HG03432 (cell line): Measurements from ENCODE around the gene SLC47A1.
"Not testable (repeated sequence)": the region's sequence is repeated elsewhere in the genome, so short reads cannot be mapped to it uniquely, and the experiment has no call there.

ENCODE experiments used
- ATAC-seq: cut with Tn5 transposase; IDR thresholded peaks from one replicate; pipeline ENCODE4 v1.9.1; 2021; ENCODE audit warnings: mild to moderate bottlenecking, moderate library complexity; ENCODE audit not compliant: unreplicated experiment

SLC47A1 gene

DNA sequence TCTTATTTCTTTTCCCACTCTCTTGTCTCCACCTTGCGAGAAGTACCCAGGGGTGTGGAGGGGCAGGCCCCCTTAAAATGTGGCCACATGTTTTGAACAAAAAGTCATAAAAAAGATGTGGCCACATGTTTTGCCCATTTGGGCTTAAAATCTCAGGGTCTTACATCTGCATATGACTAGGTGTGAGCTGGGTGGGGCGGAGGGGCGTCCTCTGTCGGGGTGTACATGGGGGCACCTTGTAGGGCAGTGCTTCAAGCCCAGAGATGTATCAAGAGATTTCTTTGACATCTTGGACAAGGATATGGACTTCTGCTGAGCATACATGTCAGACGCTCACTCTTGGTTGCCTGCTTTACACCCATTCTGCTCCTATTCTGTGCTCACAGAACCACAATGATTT is 13.0 kb upstream of the SLC47A1 start:
- no peak for ATAC-seq

DNA sequence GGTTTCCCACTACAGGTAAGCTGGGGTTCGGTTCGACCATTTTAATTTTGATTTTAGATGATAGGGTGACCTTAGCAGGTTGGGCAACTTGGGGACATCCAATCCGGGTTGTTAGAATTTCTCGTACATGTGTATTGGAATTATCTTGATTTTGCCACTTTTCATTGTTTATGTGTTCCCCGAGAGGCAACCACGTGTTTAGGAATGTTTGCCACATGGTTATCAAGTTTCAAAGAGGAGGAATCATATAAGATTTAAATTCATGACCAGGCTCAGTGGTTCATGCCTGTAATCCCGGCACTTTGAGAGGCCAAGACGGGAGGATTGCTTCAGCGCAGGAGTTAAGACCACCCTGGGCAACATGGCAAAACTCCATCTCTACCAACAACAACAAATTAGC is 10.0 kb upstream of the SLC47A1 start:
- no peak for ATAC-seq

DNA sequence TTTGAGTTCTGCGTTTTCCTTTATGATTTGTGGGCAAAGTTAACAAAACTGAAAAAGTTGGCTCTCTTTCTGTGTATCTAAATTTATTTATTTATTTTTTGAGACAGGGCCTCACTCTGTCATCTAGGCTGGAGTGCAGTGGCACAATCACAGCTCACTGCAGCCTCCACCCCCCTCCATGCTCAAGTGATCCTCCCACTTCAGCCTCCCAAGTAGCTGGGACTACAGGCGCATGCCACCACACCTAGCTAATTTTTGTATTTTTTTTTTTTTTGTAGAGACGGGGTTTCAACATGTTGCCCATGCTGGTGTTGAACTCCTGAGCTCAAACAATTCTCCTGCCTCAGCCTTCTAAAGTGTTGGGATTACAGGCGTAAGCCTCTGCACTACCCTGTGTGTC is 6.7 kb upstream of the SLC47A1 start:
- ATAC-seq, result not testable (repeated sequence)

DNA sequence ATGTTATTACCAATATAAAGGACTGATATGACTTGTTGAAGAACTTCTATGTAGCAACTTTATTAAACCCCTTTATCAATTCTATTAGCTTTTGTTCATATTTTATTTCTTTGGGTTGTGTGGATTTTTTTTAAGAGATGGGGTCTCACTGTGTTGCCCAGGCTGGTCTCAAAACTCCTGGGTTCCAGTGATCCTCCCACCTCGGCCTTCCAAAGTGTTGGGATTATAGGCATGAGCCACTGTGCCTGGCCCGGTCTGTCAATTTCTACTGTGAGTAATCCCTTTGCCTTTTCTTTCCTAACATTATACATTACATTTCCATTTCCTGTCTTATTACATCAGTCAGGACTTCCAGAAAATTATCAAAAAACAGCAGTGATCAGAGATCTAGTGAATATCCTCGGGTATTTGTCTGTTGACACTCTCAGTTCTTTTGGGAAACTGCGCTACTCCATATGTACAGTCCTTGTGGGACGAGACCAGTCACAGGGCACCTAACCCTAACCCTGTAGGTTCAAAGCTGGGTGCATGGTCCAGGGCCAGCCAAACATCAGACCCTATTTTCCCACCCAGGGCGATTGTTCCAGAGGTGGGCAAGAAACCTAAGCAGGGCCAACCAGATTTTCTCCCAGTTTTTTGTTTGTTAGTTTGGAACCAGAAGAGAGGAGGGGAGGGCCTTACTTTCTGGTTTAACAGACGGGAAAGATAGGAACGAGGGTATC is 1.7 kb upstream of the SLC47A1 start:
- ATAC-seq, result no peak

DNA sequence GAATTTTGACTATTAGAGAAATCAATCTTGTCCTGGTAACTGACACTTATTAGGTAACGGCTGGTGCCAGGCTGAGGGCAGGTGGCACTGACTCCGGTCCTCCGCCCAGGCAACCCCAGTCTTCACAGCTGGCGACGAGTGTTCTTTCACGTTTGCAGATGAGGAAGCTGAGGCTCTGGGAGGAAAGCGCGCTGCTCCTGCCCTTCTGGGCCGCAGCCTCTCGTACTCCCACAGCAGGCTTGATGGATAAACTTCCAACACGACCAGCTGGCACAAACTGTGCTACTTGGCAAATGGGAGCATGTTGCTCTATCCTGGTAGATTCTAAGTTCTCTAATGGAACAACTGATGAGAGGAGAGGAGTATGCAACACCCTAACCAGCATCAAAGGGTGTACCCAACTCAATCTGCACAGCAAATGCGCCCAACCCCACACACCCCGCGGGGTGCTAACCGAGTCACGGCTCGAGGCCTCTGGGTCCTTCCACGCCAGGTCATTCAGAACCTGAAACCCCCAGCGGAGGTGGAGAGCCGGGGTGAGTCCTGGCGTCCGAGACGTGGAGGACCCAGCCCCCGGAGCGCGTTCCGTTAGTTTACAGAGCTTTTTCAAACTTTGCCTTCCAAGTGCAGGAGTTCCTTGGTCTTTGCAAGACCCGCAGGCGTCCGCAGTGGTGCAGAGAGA is 477 bp upstream of the SLC47A1 start:
- ATAC-seq, result no peak

DNA sequence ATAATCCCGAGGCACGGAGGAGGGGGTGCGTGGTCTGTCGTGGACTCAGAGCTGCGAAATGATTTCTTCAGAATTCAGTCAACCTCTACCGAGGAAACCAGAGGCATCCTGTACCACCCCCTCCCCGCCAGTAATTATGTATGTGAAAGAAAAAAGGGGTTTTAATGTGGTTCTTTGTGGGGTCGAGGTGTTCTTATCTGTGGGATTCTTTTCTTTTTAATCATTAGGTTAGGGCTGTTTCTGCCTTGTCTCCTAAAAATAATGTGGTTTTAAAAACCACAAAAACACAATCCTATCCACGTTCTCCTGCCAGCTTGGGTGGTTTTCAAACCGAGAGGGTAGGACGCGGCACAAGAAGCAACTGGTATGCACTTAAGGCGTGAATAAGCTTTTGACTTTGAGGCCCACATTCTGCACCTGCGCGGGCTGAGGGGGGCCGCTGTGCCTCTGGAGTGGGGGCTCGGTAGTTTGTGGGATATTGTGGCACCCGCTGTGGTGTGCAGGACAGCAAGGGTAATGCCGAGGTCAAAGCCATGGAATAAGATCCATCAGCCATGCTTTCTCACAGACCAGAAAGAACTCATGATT is 1.0 kb downstream of the SLC47A1 start:
- ATAC-seq, result no peak

DNA sequence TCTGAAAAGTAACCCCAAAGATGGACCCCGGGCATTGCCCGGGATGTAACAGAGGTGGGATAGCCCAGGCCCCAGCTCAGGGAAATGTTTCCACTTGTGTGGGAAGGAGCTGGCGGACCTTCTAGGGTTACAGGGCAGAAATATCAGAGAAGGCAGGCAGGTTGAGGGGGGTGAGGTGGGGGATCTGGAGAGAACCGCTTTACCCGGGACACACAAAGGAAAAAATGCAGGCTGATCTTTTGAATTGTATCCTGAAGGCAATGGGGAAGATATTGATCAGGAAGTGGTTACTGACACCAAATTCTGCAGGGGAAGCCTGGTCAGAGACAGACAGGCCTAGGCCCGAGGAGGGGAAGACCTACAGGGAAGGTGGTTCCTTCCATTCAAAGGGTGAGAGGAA is 3.5 kb downstream of the SLC47A1 start:
- ATAC-seq, result no peak

DNA sequence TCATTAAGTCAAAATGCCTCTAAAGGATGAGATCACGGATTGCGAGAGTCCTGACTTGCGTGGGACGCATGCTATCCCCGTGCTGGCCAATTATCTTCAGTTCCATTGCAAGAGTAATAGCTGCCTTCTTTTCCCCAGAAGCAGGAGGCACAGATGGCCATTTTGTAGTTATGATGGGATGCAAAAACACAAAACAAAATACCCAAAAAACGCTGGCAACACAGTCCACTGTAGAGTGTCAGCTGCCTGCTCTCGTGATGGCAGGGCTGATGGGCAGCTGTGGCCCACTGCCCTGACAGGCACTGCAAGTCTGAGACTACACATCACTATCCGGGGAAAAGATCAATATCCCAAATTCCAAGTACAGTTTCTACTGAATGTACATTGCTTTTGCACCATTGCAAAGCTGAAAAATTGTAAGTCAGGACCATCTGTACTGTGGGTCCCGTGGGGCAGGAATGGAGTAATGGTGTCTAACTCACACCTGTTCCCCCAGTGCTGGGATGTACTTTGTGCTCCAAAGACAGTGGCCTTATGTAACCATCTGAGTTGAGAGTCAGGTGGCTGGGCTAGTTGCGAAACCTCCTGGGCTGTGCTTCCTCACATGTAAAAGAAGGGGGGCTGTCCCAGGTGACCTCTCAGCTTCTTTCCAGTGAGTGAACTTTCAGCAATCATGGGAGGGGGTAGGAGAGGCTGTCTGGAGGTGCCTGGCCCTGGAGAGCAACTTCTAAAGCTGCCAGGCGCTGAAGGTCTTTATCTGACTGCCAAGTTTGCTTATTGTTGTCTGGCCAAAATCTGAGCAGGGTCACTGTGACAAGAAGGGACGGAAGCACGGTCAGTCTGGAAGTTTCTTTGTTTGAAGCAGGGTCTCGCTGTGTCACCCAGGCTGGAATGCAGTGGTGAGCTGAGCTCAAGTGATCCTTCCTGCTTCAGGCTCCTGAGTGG is 4.7 kb downstream of the SLC47A1 start:
- ATAC-seq, result no peak

DNA sequence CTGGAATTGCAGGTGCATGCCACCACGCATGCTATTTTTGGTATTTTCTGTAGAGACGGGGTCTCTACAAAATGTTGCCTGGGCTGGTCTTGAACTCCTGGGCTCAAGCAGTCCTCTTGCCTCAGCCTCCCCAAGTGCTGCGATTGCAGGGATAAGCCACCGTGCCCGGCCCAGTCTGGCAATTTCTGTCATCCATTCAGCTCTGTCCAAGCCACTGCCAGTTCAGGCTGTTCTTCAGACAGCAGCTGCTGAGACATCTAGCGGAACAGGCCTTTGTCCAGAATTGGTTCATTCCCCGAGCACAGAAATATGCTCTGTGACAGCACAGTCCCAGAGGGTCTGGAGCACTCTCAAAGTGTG is 5.4 kb downstream of the SLC47A1 start:
- ATAC-seq, result no peak

DNA sequence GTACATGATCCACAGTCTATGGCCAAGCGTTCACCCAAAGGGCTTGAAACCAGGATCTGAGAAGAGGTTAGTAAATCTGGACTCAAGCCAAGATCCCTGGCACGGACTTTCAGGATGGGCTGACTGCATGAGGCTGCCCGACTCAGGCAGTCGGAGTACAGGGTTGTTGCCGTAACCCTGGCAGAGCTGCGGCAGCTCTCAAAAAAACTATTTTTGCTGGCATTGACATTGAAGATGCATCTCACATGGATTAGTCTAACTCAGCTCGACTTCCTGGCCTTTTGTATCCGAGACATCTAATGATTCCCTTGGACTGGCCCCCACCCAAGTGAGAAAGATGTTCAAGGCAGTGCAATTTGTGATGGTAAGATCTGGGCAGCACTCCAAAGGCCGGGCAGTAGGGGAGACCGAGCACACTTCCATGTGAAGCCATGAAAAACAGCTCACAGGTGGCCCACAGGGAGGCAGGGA is 6.2 kb downstream of the SLC47A1 start:
- no peak for ATAC-seq

DNA sequence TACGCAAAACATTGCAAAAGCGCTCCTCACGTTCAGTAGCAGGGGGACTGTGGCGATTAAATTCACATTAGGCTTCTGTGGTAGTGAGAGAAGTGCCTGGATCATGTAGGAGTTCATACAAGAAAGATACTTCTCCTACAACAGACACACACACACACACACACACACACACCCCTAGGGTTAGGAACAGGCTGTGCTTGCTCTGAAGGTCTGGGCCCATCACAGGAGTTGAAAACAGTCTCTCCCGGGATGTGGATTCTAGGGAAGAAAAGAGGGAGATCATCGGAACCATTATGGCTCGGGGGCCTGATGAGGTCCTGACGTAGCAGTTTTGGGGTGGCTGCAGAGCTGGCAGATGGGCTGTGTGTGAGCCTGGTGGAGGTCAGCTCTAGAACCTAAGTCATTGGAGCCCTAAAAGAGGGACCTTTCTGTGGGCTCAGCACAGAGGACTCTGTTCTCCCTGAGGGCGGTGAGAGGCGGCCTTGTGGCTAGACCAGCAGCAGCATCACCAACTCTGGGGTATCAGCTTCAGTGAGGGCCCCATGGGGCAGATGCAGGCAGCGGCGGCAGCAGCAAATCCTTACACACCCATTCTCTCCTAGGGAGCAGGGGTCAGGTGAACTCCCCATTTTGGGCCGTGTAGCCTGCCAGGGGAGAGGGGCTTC is 7.2 kb downstream of the SLC47A1 start:
- no peak for ATAC-seq

DNA sequence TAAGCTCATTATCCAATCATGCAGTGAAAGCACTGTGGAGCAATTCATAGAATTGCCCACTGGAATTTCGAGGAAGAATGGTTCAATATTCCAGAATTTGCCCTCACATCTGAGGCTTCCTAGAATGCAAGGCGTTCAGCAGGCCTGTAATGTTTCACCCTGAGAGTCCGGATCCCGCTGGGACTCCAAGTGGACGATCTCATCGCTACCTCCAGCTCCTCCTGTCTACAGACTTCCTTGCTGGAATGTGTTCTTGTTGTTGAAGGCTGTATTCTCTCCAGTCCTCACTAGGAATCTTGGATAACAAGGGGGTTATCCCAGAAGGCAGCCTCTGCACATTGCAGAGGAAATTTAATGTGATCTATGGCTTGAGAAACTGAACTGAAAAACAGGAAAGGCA is 7.8 kb downstream of the SLC47A1 start:
- ATAC-seq, result no peak

DNA sequence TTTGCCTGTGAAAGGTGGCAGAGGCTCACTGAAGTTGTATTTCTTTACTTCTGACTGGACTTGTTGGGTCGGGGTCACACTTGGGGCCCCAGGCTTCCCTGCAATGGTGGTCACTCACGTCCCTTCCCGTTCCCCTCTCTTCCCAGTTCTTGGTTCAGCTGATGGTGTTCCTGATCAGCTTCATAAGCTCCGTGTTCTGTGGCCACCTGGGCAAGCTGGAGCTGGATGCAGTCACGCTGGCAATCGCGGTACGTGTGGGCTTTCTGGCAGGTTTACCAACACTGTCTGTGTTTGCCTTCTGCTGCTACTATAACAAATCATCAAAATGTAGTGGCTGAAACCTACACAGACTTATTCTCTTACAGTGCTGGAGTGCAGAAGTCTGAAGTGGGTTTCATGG is 8.6 kb downstream of the SLC47A1 start:
- no peak for ATAC-seq

DNA sequence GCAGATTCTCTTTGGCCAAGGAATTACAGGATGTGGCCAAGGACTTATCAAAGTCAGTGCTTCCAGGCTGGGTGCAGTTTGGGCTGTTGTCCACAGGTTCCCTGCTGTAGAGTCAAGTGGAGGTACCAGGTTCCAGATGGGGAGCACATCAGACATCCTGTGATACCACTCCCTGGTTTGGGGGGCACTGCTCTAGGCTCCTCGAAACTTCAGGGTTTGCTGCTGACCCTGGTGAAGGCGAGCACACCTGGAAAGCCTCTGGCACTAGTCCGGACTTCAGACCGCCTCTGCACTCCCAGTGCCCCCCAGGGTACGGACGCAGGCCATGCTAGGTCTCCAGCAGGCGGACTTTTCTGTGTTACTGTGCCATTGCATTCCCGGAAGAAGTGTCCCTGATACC is 10.7 kb downstream of the SLC47A1 start:
- ATAC-seq, result no peak

DNA sequence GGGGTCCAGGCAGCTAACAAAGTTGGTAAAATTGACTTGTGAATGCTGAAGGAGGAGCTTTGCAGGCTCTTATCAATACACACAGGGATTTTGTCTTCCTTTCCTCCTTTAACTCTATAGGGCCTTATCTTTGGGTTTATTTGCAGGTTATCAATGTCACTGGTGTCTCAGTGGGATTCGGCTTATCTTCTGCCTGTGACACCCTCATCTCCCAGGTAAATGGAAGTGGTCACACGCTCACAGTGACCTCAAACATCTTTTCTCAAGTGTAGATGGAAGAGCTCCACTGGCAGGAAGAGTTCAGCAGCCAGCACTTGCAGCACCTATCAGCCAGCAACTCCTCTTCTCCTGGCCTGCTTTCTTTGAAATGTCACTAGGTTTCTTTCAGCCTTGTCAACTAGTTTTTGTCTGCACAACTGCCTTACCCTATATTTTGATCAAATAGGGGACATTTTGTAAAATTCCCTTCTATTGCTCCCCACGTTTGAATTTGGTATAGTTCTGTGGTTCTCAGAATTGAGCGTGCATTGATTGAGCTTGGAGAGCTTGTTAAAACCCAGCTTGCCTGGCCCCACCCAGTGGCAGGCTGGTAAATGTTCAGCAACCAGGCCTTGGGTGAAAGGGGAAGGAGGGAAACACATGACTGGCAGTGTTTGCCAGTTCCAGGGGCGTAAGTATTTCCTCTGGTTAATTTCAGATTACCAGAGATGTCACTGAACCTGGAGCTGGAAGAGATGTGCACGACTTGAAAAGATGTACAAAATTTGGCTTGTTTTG is 12.8 kb downstream of the SLC47A1 start:
- no peak for ATAC-seq

DNA sequence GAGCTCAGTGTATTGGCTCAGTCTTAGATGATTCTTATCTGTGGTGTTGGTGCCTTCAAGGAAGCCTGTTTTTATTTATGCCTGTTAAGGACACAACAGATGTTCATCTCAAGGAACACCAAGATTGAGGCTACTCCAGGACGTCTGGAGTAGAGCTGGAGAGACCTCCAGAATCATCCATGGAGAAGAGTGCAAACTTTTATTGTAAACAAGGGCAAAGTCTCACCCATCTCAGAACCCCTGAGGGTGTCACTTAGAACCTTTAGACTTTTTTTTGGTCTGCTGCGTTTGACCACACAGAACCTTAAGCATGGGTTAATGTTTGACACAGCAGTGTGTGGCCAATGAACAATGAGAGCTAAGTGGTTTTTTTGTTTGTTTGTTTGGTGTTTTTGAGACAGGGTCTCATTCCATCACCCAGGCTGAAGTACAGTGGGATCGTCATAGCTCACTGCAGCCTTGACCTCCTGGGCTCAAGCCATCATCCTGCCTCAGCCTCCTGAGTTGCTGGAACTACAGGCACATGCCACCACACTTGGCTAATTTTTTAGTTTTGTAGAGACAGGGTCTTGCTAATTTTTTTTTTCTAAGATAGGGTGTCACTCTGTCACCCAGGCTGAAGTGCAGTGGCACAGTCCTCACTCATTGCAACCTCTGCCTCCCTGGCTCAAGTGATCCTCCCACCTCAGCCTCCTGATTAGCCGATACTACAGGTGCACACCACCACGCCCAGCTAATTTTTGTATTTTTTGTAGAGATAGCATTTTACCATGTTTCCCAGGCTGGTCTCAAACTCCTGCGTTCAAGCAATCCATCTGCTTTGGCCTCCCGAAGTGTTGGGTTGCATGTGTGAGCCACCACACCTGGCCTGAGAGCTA is 16.3 kb downstream of the SLC47A1 start:
- ATAC-seq, result no peak

DNA sequence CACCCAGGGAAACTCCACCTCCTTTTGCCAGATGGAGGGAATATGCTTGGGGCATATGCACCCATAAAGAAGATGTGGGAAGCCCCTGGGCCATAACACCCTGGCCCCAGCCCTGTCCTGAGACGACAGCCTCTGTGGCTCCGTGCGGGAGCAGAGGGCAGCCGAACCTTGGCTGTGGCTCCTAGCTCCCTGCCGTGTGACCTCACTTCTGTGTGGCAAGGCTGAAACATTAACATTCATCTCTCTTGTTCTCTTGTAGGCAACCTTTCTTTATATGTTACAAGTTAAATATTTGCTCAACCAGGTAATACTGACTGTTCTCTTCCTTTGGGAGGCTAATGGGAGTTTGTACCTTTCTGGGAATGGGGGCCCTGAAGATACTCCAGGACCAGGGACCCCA is 17.5 kb downstream of the SLC47A1 start:
- ATAC-seq, result no peak

DNA sequence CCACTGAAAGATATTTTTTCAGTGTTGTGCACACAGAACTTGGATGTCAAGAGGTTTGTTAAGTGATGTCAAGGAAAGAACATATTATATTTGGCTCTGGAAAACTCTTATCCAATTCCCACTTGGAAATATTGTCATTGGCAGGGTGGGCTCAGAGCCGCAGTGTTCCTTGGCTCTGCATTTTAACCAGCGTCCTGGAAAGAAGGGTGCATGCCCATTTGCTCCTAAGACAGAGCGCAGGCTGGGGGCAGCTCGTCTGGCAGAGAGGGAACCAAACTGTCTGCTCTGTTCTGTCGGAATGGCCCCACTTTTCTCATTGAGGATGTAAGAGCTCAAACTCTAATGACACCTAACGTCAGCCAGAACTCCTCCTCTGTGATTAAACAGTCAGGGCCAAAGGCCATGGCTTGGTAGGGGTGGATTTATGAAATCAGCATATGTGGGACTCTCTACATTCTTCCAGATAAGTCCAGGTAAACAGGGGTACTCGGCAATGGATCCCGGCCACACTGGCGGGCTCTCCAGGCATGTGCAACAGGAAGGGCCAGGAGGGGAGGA is 18.0 kb downstream of the SLC47A1 start:
- ATAC-seq, result no peak

DNA sequence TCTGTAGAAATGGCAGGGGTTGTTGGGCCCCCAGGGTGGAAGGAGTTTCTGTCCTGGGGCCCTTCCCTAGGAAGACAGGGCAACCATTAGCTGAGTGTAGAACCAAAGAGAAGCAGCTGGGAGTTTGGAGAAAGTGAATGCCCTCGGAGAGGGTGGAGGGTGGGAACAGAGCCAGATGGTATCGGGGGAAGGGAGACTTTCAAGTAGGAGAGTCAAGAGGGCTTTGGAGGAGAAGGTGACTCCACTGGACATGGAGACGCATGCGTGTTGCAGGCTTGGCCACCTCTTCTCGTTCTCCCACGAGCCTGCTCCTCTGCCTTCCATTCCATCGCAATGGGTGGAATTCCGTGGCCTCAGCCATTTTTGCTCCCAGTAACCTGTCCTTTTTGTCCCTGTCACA is 19.4 kb downstream of the SLC47A1 start:
- no peak for ATAC-seq
